Measurements from ENCODE around the gene CYTL1. TPM values are rescaled to one million over a fixed set of nuclear protein-coding genes. Genes with fewer than 3 reads are reported as not detected.

Gene CYTL1
- total and polyA plus RNA-seq, 2 of the 4 experiments (the other 2 are of a cell fraction): 1.3 to 7.4 TPM

DNA sequence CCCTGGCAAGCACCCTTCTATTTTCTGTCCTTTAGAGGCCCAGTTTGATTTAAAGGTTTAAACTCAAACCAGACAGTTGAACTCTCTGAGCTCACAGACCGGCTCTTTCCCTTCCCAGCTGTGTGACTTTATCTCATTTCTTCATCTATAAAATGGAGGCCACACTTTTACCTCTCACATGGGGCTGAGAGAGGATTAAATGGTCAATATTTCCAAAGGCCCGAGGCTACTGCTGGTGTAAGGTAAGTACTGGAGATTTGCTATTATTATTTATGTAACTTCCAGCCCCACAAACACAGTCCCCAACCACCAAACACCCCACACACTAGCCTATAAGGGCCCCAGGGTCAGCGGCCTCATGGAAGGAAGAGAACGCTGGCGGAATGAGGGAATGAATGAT is 13.6 kb upstream of the CYTL1 start:
- no peak overlapping the region for H3K56ac ChIP-seq (ENCODE audit: extremely low read depth, insufficient read depth, low read length)
- H4K20me1 ChIP-seq (ENCODE audit: insufficient read depth, low read length): no peaks in the 10 kb centered on the region
- H2AK9ac ChIP-seq (replicated peaks; ENCODE audit: low read depth, low read length, poor library complexity): no peak overlapping the region
- H2AK5ac ChIP-seq (ENCODE audit: low read depth, low read length): peak overlapping the region; percentile 25
- peaks cover 13% of the 10 kb centered on the region for H3K9me1 ChIP-seq (ENCODE audit: insufficient read depth, low read length)
- peak overlapping the region; percentile 58; the same call in 1 of the 2 replicates for H3K18ac ChIP-seq (ENCODE audit: low read depth, low read length)
- H3K4me1 ChIP-seq (ENCODE audit: control insufficient read depth, insufficient read depth, low read length): peaks cover 25% of the 10 kb centered on the region
- ChIA-PET POLR2A (ENCODE audit: unreplicated experiment) (no interaction called here), CTCF (no interaction called here)
- peak overlapping the region; percentile 25 for H3K23ac ChIP-seq (ENCODE audit: low read depth, low read length)
- H3K79me1 ChIP-seq (ENCODE audit: low read depth in 1 of 2, low read length in 2 of 2): no peaks in the 10 kb centered on the region
- peak overlapping the region; percentile 11; the same call in 1 of the 2 replicates for H4K5ac ChIP-seq (ENCODE audit: low read depth, low read length)
- H3K4ac ChIP-seq (ENCODE audit: low read depth, low read length): peak overlapping the region; percentile 81; the same call in 1 of the 2 replicates
- 0 out of 2 replicates have a peak overlapping the region, but pooled peaks have one; percentile 13 for H3K14ac ChIP-seq (replicated peaks; ENCODE audit: low read depth, low read length)
- H3K36me3 ChIP-seq (ENCODE audit: control insufficient read depth, insufficient read depth, low read length): no peaks in the 10 kb centered on the region
- BruUV-seq (replicated peaks): no TSS peak
- ATAC-seq (ENCODE audit: low read depth): no peak
- peak overlapping the region; percentile 55 for H2AFZ ChIP-seq (replicated peaks; ENCODE audit: low read length, poor library complexity)
- no peak overlapping the region for H2BK5ac ChIP-seq (ENCODE audit: low read depth, low read length, poor library complexity, severe bottlenecking)
- in situ Hi-C loops (cut with MboI; ENCODE audit: low sequenced_read_pairs) (no loop called here), intact Hi-C loops (cut with micrococcal nuclease) (loop anchor here (10.0 kb wide), 1 partner anchor 358 kb away; no protein-coding TSS in a partner anchor), dilution Hi-C loops (cut with HindIII; ENCODE audit: low sequenced_read_pairs, unreplicated experiment) (no loop called here)
- peak overlapping the region; percentile 20 to 62; a peak in 2 of 4 replicates for H4K8ac ChIP-seq (ENCODE audit: low read depth in 2 of 2, low read length in 2 of 2)
- H2BK20ac ChIP-seq (ENCODE audit: low read depth, low read length): no peak overlapping the region
- no peak overlapping the region for H3K9ac ChIP-seq (ENCODE audit: low read depth, low read length)
- H3K4me2 ChIP-seq (ENCODE audit: low read depth, low read length): no peak overlapping the region
- no peak overlapping the region for H3K4me3 ChIP-seq (ENCODE audit: insufficient read depth, low read depth, low read length)
- TF ChIP-seq RAD21 (IDR thresholded peaks at IDR 0.05; ENCODE audit: low read length): no peak
- TF ChIP-seq MXI1 (IDR thresholded peaks at IDR 0.05; ENCODE audit: borderline replicate concordance, low read depth, low read length): no peak
- no peak for TF ChIP-seq RCOR1 (IDR thresholded peaks at IDR 0.05; ENCODE audit: insufficient replicate concordance, low read length)
- TF ChIP-seq CEBPB (IDR thresholded peaks at IDR 0.05; ENCODE audit: low read depth, low read length): no peak
- TF ChIP-seq, protein P1, sequence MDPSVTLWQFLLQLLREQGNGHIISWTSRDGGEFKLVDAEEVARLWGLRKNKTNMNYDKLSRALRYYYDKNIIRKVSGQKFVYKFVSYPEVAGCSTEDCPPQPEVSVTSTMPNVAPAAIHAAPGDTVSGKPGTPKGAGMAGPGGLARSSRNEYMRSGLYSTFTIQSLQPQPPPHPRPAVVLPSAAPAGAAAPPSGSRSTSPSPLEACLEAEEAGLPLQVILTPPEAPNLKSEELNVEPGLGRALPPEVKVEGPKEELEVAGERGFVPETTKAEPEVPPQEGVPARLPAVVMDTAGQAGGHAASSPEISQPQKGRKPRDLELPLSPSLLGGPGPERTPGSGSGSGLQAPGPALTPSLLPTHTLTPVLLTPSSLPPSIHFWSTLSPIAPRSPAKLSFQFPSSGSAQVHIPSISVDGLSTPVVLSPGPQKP (IDR thresholded peaks at IDR 0.05; ENCODE audit: borderline replicate concordance, low read depth, low read length): no peak
- TF ChIP-seq MAZ (IDR thresholded peaks at IDR 0.05; ENCODE audit: borderline replicate concordance, low read depth, low read length): no peak
- TF ChIP-seq, protein P2, sequence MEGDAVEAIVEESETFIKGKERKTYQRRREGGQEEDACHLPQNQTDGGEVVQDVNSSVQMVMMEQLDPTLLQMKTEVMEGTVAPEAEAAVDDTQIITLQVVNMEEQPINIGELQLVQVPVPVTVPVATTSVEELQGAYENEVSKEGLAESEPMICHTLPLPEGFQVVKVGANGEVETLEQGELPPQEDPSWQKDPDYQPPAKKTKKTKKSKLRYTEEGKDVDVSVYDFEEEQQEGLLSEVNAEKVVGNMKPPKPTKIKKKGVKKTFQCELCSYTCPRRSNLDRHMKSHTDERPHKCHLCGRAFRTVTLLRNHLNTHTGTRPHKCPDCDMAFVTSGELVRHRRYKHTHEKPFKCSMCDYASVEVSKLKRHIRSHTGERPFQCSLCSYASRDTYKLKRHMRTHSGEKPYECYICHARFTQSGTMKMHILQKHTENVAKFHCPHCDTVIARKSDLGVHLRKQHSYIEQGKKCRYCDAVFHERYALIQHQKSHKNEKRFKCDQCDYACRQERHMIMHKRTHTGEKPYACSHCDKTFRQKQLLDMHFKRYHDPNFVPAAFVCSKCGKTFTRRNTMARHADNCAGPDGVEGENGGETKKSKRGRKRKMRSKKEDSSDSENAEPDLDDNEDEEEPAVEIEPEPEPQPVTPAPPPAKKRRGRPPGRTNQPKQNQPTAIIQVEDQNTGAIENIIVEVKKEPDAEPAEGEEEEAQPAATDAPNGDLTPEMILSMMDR (conservative IDR thresholded peaks at IDR 0.05; ENCODE audit: low read depth, low read length): no peak
- no peak for TF ChIP-seq POLR2A (IDR thresholded peaks at IDR 0.05; ENCODE audit: low read depth, low read length)
- TF ChIP-seq MAFK (IDR thresholded peaks at IDR 0.05; ENCODE audit: low read depth, low read length): no peak
- TF ChIP-seq RFX5 (IDR thresholded peaks at IDR 0.05; ENCODE audit: low read depth, low read length): no peak
- TF ChIP-seq NFE2L2 (IDR thresholded peaks at IDR 0.05; ENCODE audit: low read depth, low read length): no peak
- no peak for TF ChIP-seq CHD1 (IDR thresholded peaks at IDR 0.05; ENCODE audit: low read depth, low read length)
- no peak for TF ChIP-seq FOS (IDR thresholded peaks at IDR 0.05; ENCODE audit: low read depth, low read length)
- no peak for TF ChIP-seq SMC3 (IDR thresholded peaks at IDR 0.05; ENCODE audit: low read depth, low read length)
- H3K9me3 ChIP-seq (ENCODE audit: control insufficient read depth, insufficient read depth, low read length): no peaks in the 10 kb centered on the region
- H3K27ac ChIP-seq (ENCODE audit: insufficient read depth, low read length): no peak overlapping the region
- peak overlapping the region; percentile 71 for H2BK120ac ChIP-seq (ENCODE audit: low read depth, low read length)
- peak overlapping the region; percentile 36; the same call in 1 of the 2 replicates for H4K91ac ChIP-seq (ENCODE audit: insufficient read depth, low read depth, low read length)
- peak overlapping the region; percentile 18; the same call in 1 of the 3 replicates for H2BK15ac ChIP-seq (ENCODE audit: low read depth, low read length)
- no peak for DNase-seq
- no CpG with 5 or more reads among the region's 5 CpGs for WGBS, 2 experiments (ENCODE audit: extremely low coverage in 2 of 2, insufficient read length in 1 of 2)
- H3K27me3 ChIP-seq (ENCODE audit: control insufficient read depth, insufficient read depth, low read length): peaks cover 17% of the 10 kb centered on the region
